Astrocyte (in vitro differentiated cells and primary cell): ENCODE measurements around the gene ADRA2C. TPM values are rescaled to one million over a fixed set of nuclear protein-coding genes. Genes with fewer than 3 reads are reported as not detected.

Source experiments
- DNase-seq: peaks from one replicate; pipeline ENCODE4 v3.0.0-alpha.2; 2010; ENCODE audit warnings: low read depth
- FAIRE-seq: peaks from 2 replicates; lab custom pipeline; 2011; peaks lifted over from hg19 to GRCh38; lab: Jason Lieb, UNC
- H2AFZ ChIP-seq: 2 replicates; pipeline ENCODE4 v1.6.0; 2012; ENCODE audit warnings: low read depth, low read length, inconsistent platforms
- H3K27ac ChIP-seq: 2 replicates; pipeline ENCODE4 v1.5.1; 2011; ENCODE audit warnings: low read depth, low read length, inconsistent platforms
- H3K27me3 ChIP-seq: 2 replicates; pipeline ENCODE4 v1.6.0; 2011; ENCODE audit warnings: low read length, inconsistent platforms; ENCODE audit not compliant: insufficient read depth
- H3K36me3 ChIP-seq: 2 replicates; pipeline ENCODE4 v1.5.1; 2011; ENCODE audit warnings: low read length, inconsistent platforms; ENCODE audit not compliant: insufficient read depth
- H3K4me1 ChIP-seq: 2 replicates; pipeline ENCODE4 v1.5.1; 2011; ENCODE audit warnings: low read length, inconsistent platforms; ENCODE audit not compliant: insufficient read depth
- H3K4me2 ChIP-seq: 2 replicates; pipeline ENCODE4 v1.6.0; 2012; ENCODE audit warnings: low read length, inconsistent platforms
- H3K4me3 ChIP-seq: 2 replicates; pipeline ENCODE4 v1.5.1; 2011; ENCODE audit warnings: low read depth, mild to moderate bottlenecking, low read length, inconsistent platforms; ENCODE audit not compliant: insufficient read depth
- H3K79me2 ChIP-seq: 2 replicates; pipeline ENCODE4 v1.6.0; 2012; ENCODE audit warnings: mild to moderate bottlenecking, low read length, inconsistent platforms; ENCODE audit not compliant: insufficient read depth
- H3K9ac ChIP-seq: 2 replicates; pipeline ENCODE4 v1.6.0; 2012; ENCODE audit warnings: mild to moderate bottlenecking, low read length, inconsistent platforms
- H3K9me3 ChIP-seq: 2 replicates; pipeline ENCODE4 v1.5.1; 2012; ENCODE audit warnings: low read depth, mild to moderate bottlenecking, low read length, inconsistent platforms; ENCODE audit not compliant: insufficient read depth
- H4K20me1 ChIP-seq: 2 replicates; pipeline ENCODE4 v1.6.0; 2012; ENCODE audit warnings: low read length, inconsistent platforms; ENCODE audit not compliant: insufficient read depth
- H3K27ac Mint-ChIP-seq: one replicate; pipeline ENCODE4 v1.8.0; 2021; ENCODE audit warnings: mild to moderate bottlenecking, mixed read lengths; ENCODE audit not compliant: unreplicated experiment
- H3K27me3 Mint-ChIP-seq: one replicate; pipeline ENCODE4 v1.8.0; 2021; ENCODE audit warnings: low read depth, mixed read lengths; ENCODE audit not compliant: unreplicated experiment
- H3K36me3 Mint-ChIP-seq: one replicate; pipeline ENCODE4 v1.8.0; 2021; ENCODE audit warnings: low read depth, mixed read lengths; ENCODE audit not compliant: unreplicated experiment
- H3K4me1 Mint-ChIP-seq: one replicate; pipeline ENCODE4 v1.8.0; 2021; ENCODE audit warnings: low read depth, mixed read lengths; ENCODE audit not compliant: unreplicated experiment
- H3K4me3 Mint-ChIP-seq: one replicate; pipeline ENCODE4 v1.8.0; 2021; ENCODE audit warnings: mild to moderate bottlenecking, moderate library complexity, mixed read lengths; ENCODE audit not compliant: unreplicated experiment
- H3K9me3 Mint-ChIP-seq: one replicate; pipeline ENCODE4 v1.8.0; 2021; ENCODE audit warnings: mild to moderate bottlenecking, mixed read lengths; ENCODE audit not compliant: unreplicated experiment
- EZH2 ChIP-seq: IDR thresholded peaks from 2 replicates; pipeline ENCODE4 v1.6.1; 2012; ENCODE audit warnings: mild to moderate bottlenecking, low read length, inconsistent platforms; ENCODE audit not compliant: insufficient read depth
- total RNA-seq: library from RNA; stranded (reverse); gene quantifications from 2 replicates; pipeline ENCODE4 v1.2.1, GENCODE V29; 2021
- TF ChIP-seq, protein P1 (sequence below): IDR thresholded peaks from 2 replicates; pipeline ENCODE4 v1.5.1; 2011; ENCODE audit warnings: low read depth, mild to moderate bottlenecking, inconsistent platforms, low read length, moderate library complexity; ENCODE audit not compliant: insufficient read depth

ADRA2C gene
- total RNA-seq, 1 donor from 2014 or later, result 4.2 TPM

DNA sequence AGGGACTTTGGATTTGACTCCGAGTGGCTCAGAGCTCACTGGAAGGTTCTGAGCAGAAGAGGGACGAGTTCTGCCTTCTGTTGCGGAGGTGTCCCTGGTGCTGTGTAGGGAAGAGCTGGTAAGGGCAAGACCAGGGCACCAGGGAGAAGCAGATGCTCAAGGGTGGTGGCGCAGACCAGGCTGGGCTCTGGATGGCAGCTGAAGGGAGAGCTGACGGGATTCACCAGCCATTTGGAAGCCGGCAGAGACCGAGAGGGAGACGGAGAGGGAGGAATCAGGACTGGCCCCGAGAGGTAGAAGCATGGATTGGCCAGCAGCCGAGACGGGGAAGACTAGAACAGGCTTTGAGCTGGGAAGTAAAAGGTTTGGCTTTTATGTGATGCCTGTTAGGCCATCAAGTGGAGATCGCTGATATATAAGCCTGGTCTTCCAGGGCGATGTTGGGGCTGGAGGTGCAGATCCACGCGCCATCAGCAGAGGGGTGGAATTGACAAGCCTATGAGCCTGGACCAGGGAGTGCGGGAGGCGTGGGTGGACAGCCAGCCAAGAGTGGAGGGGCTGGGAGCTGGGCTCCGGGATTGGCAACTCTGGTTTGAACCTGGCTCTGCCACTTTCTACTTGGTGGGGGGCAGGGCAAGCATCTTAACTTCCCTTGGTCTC is 43.4 kb downstream of the ADRA2C start:
- H3K36me3 Mint-ChIP-seq, result no peaks in the 10 kb centered on the region
- no peak overlapping the region for H3K4me3 ChIP-seq
- H3K27ac ChIP-seq, result no peak overlapping the region
- no peak overlapping the region for H2AFZ ChIP-seq
- no peak overlapping the region for H3K4me2 ChIP-seq
- H3K4me1 ChIP-seq, result no peaks in the 10 kb centered on the region
- no peaks in the 10 kb centered on the region for H3K79me2 ChIP-seq
- H3K27me3 ChIP-seq, result peaks cover 6% of the 10 kb centered on the region
- FAIRE-seq (no peak), DNase-seq (no peak)
- no peak overlapping the region for H3K9ac ChIP-seq
- TF ChIP-seq, protein P1, sequence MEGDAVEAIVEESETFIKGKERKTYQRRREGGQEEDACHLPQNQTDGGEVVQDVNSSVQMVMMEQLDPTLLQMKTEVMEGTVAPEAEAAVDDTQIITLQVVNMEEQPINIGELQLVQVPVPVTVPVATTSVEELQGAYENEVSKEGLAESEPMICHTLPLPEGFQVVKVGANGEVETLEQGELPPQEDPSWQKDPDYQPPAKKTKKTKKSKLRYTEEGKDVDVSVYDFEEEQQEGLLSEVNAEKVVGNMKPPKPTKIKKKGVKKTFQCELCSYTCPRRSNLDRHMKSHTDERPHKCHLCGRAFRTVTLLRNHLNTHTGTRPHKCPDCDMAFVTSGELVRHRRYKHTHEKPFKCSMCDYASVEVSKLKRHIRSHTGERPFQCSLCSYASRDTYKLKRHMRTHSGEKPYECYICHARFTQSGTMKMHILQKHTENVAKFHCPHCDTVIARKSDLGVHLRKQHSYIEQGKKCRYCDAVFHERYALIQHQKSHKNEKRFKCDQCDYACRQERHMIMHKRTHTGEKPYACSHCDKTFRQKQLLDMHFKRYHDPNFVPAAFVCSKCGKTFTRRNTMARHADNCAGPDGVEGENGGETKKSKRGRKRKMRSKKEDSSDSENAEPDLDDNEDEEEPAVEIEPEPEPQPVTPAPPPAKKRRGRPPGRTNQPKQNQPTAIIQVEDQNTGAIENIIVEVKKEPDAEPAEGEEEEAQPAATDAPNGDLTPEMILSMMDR, result no peak
- TF ChIP-seq EZH2, result no peak
- peaks cover 4% of the 10 kb centered on the region for H3K9me3 Mint-ChIP-seq
- H3K4me3 Mint-ChIP-seq, result no peak overlapping the region
- peaks cover 53% of the 10 kb centered on the region for H3K27me3 Mint-ChIP-seq
- H4K20me1 ChIP-seq, result no peaks in the 10 kb centered on the region
- H3K9me3 ChIP-seq, result no peaks in the 10 kb centered on the region
- no peaks in the 10 kb centered on the region for H3K36me3 ChIP-seq
- no peak overlapping the region for H3K27ac Mint-ChIP-seq
- H3K4me1 Mint-ChIP-seq, result no peaks in the 10 kb centered on the region

DNA sequence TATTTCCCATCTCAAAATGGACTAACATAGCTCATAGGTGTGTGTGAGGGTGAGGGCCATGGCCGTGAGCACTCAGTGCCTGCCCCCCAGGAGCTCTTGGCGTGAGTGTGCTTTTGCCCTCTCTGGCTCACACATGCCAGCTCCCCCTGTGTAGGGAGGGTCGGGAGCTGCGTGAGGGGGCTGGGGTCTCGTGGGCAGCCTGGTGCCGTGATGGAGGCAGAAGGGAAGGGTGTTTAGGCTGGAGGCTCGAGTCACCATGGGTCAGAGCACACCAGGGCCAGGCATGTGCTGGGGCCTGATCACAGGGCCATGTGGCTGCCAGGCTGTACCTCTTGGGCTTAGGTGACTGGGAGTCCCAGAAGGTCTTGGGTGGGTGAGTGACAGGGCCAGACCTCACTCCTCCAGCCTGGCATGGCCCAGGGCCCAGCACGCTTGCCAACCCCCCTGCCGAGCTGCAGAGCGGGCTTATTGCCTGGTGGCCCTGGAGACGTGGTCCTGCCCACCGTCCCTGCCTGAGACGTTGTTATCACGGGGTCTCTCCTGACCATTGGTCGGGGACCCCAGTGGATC is 44.0 kb downstream of the ADRA2C start:
- H3K4me3 ChIP-seq, result no peak overlapping the region
- peaks cover 6% of the 10 kb centered on the region for H3K27me3 ChIP-seq
- Mint-ChIP-seq H3K9me3 (peaks cover 4% of the 10 kb centered on the region), H3K4me3 (no peak overlapping the region), H3K36me3 (no peaks in the 10 kb centered on the region), H3K27me3 (peaks cover 53% of the 10 kb centered on the region), H3K27ac (no peak overlapping the region), H3K4me1 (no peaks in the 10 kb centered on the region)
- DNase-seq (no peak), FAIRE-seq (no peak)
- H4K20me1 ChIP-seq, result no peaks in the 10 kb centered on the region
- H3K36me3 ChIP-seq, result no peaks in the 10 kb centered on the region
- no peak overlapping the region for H3K27ac ChIP-seq
- H2AFZ ChIP-seq, result no peak overlapping the region
- TF ChIP-seq, protein P1, result no peak
- TF ChIP-seq EZH2, result no peak
- H3K4me2 ChIP-seq, result no peak overlapping the region
- H3K9me3 ChIP-seq, result no peaks in the 10 kb centered on the region
- H3K4me1 ChIP-seq, result no peaks in the 10 kb centered on the region
- H3K9ac ChIP-seq, result no peak overlapping the region
- H3K79me2 ChIP-seq, result no peaks in the 10 kb centered on the region
